Measurements from ENCODE around the gene RAB31.

The RAB31 gene

DNA sequence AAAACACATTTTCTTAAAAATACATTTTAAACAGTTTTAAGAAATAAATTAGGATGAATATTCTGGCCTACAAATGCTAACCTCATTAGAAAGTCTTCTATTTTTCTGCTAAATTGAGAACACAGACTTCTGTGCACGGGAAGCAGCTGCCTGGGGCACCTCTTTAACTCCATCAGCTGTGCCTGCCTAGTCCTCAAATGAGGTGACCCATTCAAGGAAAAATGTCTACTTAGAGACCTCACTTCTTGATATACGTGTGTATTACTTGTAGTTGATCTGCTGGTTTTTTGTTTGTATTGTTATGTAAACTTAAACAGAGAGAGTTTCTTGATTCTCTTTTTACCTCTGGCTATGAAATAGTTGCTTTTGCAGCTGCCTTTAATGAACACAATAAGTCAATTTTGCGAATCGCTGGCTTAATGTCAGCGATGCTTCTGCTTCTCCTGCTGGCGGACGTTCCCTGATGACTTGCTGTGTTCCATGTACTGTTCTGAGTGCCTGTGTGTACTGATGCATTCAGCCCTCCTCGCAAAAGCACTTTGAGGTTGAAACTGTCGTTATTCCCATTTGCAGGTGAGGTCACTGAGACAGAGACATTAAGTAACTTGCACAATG lies 88.9 kb downstream of the RAB31 start:
- no peak for DNase-seq

- no peak for DNase-seq
These were observed 94.3 kb downstream of the RAB31 start for GRCh38 chr18:9802175-9803062.

DNA sequence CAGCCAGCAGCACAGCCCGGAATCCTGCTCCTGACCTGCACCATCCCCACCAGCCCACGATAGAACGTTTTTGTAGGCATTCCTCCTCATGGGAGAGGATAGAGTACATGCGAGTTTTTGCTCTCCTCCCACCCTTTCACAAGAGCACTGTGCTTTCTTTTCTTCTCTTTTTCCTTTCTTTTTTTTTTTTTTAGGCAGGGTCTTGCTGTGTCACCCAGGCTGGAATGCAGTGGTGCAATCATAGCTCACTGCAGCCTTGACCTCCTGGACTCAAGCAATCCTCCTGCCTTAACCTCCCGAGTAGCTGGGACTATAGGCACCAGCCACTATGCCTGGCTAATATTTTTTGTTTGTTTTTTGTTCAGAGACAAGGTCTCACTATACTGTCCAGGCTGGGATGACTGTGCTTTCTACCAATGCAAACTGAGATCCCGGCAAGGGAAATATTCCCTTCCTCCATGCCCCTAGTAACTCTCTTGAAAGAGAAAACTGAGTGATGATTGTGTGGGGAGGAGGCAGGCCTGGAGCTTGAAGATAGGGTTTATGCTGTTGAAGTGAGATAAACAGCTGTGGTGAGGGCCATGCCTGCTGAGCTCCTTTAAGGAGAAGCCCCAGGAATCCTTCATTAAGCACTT lies 95.1 kb downstream of the RAB31 start:
- no peak for DNase-seq

GRCh38 chr18:9803698-9804516 lies 95.8 kb downstream of the RAB31 start:
- no peak for DNase-seq

DNA sequence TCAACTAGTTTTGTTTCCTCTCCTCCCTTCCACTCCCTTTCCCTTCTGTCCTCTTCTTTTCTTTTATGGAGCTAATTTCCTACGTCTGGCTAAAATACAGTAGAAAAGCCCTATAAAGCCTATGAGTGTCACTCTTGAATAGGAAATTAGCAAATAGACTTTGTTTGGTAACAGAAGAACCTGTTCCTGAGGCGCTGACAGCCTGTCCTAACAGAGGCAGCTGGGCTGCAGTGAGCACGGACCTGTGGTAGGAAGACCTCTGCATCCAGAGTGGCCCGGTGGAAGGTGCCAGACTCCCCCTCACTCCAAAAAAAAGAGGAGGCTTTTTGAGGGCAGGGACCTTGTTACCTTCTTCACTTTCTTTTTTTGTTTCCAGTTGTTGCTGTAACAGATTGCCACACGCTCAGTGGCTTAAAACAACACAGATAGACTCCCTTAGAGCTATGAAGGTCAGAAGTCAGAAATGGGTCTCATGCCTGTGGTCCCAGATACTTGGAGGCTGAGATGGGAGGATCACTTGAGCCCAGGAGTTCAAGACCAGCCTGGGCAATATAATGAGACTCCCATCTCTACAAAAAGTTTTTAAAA lies 96.5 kb downstream of the RAB31 start:
- no peak for DNase-seq

DNA sequence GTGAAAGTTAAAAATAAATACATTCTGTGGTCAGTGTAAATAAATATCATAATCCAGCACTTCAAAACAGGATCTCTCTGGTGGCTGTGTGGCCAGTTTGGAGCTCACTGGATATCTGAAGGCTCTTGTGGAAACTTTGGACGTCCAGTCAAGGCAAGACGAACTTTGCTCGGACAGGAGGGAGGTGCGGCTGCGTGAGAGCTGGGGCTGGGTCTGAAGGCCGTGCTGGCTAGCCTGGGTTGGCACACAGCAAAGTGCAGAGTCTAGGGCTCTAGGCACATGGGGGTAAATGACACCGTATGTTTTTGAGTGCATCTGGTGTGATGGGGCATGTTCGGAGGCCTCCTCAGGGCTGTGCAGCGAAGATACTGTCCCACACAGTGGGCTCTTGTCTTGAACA lies 98.8 kb downstream of the RAB31 start:
- no peak for DNase-seq

DNA sequence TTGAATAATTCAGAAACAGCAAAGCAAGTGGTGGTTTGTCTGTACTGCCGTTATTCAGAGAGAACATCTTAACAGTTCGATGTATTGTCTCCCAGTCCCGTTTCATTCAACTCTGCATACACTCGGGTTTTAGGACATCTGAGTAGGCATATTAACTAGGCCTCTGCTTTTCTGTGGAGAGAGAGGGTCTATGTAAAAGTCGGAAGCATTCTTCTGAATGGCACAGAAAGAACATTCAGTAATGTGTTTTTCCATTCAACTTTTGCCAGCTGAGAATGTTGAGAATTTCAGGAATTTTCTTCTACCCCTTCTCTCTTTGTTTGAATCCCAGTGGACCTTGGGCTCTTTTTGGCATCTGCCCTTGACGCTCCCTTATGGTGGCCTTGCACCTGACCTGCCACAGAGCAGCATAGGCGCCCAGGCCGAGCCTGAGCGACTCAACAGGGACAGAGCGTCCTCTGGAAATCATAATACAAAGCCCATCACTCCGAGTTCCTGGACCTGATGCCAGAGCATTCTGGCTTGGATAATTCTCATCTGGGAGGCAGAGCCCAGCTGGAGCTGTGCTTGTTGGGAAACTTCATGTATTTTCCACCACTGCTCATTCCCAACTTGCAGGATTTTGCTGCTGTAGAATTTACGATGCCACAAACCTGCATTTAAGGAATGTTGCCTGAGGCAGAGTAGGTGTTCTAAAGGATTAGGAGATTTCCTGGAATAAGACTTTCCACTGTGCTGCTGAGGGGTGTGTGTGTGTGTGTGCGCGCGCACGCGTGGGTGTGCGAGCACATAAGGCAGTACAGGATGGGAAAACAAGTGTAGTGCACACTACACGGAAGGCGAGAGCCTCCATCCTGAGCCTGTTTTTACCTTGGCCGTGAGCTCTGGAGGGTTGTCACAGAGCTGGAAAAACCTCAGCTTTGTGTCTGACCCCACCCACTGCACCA lies 100.5 kb downstream of the RAB31 start:
- DNase-seq = no peak

DNA sequence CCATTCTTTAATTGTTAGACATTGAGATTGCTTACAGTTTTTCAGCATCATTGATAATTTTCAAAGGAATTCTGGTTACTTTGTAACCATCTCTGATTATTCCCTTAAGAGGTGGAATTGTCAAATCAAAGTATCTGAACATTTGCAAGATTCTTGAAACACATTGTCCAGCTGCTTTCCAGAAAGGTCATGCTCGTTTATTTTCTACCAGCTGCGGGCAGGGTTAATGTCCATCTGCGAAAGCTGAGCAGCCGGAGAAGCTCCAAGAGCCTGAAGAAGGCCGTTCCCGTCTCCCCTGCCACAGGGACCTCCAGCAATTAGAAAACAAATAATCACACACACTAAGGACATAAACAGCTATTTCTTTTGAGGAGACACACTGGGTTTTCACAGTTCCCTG lies 101.6 kb downstream of the RAB31 start:
- DNase-seq = no peak

DNA sequence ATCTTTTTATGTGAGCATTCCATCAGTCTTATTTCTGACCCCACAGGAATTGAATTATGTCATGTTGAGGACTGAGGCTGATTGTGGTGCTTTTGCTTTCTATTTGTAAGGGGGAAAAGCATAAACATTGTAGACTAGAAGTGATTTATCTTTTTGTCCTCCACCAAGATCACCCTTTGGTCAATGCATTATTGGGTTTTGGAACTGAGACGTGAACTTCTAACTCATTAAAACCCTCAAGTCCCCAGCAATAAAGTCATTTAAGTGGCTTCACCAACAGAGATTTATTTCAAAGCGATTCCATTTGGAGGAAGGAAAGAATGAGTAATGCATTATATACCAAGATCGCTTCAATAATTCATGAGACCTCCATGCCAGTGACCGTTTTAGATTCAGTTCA lies 102.2 kb downstream of the RAB31 start:
- DNase-seq = no peak

- DNase-seq = no peak
These were observed 103.0 kb downstream of the RAB31 start for GRCh38 chr18:9810994-9811705.

GRCh38 chr18:9811978-9812377 lies 103.9 kb downstream of the RAB31 start:
- no peak for DNase-seq

DNA sequence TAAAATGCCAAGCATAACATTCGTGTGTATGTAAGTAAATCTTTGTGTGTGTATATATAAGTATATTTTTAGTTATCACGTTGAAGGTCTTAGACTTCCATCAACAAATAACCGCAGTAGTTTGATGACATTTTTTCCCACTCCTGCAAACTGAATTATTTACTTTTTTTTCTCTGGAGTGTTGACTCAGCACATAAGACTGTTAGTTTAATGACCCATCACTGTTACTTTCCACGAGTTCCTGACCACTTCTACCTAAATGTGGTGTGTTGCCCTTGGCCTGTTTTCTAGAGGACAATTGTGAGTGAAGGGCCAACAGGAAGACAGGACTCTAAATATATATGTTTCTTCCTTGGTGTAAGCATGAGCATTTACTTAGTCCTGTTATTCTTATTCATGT lies 106.3 kb downstream of the RAB31 start:
- no peak for DNase-seq

DNA sequence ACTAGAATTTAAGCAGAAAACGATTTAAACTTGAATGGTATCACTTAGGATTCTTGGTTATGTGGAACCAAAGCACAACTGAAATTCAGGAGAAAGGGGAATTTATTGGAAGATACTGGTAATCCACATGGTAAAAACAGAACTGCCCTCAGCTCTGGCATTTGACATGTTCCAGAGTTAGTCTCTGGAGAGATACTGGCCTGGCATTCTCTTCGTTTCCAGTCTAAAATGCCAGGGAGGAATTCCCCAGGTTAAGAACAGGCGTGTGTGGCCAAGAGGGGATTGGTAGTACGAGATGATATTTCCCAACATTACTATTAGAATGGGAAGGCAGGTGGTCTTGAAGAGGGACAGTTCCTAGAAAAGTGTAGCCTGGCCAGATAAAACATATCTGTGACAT lies 109.2 kb downstream of the RAB31 start:
- no peak for DNase-seq

DNA sequence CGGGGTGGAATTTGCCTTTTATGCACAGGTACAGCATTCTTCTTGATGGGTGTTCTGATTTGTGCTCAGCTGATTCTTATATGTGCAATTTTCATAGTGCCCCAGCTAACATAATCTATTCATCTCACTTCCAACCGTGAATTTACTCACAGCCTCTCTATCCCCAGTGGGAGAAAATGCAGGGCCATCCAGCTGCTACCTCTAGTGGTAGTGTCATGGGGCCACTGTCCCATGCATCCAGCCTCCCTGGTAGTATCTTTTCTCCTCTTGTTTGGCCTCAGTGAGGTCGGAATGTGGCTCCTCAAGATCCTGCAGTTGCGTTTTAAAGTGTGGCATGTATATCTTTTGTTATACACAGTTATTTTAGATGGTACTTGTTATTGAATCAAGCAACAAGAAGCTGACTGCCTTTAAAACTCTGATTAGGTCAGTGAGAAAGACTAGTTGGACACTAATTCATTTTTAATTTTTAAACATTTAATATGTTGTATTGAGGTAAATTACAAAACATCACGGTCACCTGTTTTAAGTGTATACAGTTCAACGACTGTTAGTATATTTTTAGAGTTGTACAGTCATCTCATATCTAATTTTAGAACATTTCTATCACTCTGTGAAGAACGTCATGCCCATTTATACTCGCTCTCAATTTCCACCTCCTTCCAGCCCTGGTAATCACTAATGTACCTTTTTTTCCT lies 109.8 kb downstream of the RAB31 start:
- no peak for DNase-seq

- DNase-seq = no peak
These were observed 110.3 kb downstream of the RAB31 start for GRCh38 chr18:9818423-9818734.

DNA sequence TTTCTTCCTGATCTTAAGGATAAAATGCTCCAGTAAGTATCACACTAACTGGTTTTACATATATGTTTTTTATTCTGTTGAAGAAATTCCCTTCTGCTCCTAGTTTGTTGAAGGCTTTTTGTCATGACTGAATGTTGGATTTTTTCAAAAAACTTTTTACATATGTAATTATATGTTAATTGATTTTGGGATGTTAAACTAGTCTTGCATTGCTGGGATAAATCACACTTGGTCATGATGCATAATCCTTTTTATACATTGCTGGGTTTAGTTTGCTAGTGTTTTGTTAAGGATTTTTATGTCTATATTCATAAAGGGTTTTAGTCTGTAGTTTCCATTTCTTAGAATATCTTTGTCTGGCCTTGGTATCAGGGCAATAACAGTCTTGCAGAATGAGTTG lies 112.0 kb downstream of the RAB31 start:
- DNase-seq = no peak

GRCh38 chr18:9820719-9821118 lies 112.6 kb downstream of the RAB31 start:
- DNase-seq = no peak

DNA sequence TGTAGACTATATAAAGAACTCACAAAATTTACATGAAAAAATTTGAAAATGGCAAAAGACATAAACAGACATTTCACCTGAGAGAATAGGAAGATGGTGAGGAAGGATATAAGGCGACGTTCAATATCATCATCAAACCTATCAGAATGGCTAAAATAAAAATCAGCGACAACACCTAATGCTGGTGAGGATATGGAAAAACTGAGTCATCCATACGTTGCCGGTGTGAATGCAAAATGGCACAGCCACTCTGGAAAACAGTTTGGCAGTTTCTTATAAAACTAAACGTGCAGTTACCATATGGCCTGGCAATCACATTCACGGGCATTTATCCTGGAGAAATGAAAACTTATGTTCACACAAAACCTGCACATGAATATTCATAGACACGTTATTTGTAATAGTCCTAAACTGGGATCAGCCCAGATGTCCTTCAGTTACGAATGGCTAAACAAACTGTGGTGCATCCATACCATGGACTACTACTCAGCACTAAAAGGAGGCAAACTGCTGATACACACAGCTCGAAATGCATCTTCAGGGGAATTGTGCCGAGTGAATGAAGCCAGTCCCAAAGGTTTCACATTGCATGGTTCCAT lies 114.6 kb downstream of the RAB31 start:
- DNase-seq = no peak

DNA sequence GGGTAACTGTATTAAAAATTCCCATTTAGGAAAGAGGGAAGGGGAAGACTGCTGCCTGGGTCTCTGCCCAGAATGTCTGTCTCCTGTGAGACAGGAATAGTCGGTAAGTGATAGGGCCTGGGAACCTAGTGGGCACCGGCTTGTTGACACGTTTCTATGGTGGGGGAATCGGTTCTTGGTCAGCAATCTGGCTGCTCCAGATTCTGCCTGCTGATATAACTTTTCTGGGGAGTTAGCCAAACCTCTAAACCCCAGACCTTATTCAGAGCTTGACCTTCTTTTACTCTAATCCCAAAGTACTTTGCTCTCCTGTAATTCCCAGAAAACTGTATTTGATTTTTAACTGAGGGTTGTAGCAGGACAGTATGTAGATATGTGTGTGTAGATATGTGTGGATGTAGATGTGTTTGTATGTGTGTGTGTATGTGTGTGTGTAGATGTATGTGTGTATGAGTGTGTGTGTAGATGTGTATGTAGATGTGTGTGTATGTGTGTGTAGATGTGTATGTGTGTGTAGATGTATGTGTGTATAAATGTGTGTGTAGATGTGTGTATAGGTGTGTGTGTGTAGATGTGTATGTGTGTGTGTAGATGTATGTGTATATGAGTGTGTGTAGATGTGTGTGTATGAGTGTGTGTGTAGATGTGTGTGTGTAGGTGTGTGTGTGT lies 115.8 kb downstream of the RAB31 start:
- DNase-seq = no peak

GRCh38 chr18:9824474-9824832 lies 116.4 kb downstream of the RAB31 start:
- DNase-seq = no peak

Measured in activated T-cell treated with anti-CD3 and anti-CD28 coated beads, Interleukin-2, amount 50 U/mL, for 48 hours (primary cell).